Measurements from ENCODE around the gene BICD1.

BICD1 gene

GRCh38 chr12:32198555-32198954, 91.9 kb downstream of the BICD1 start:
- TF ChIP-seq, protein P1, sequence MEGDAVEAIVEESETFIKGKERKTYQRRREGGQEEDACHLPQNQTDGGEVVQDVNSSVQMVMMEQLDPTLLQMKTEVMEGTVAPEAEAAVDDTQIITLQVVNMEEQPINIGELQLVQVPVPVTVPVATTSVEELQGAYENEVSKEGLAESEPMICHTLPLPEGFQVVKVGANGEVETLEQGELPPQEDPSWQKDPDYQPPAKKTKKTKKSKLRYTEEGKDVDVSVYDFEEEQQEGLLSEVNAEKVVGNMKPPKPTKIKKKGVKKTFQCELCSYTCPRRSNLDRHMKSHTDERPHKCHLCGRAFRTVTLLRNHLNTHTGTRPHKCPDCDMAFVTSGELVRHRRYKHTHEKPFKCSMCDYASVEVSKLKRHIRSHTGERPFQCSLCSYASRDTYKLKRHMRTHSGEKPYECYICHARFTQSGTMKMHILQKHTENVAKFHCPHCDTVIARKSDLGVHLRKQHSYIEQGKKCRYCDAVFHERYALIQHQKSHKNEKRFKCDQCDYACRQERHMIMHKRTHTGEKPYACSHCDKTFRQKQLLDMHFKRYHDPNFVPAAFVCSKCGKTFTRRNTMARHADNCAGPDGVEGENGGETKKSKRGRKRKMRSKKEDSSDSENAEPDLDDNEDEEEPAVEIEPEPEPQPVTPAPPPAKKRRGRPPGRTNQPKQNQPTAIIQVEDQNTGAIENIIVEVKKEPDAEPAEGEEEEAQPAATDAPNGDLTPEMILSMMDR (IDR thresholded peaks at IDR 0.05; ENCODE audit: low read length, missing control alignments), result no peak
- DNase-seq (ENCODE audit: low read depth), result peak; percentile 39
- no peak overlapping the region for H3K4me3 ChIP-seq (replicated peaks; ENCODE audit: low read depth, low read length)

GRCh38 chr12:32201096-32201495, 94.4 kb downstream of the BICD1 start:
- TF ChIP-seq, protein P1 (IDR thresholded peaks at IDR 0.05; ENCODE audit: low read length, missing control alignments), result no peak
- no peak overlapping the region for H3K4me3 ChIP-seq (replicated peaks; ENCODE audit: low read depth, low read length)
- DNase-seq (ENCODE audit: low read depth), result no peak

DNA sequence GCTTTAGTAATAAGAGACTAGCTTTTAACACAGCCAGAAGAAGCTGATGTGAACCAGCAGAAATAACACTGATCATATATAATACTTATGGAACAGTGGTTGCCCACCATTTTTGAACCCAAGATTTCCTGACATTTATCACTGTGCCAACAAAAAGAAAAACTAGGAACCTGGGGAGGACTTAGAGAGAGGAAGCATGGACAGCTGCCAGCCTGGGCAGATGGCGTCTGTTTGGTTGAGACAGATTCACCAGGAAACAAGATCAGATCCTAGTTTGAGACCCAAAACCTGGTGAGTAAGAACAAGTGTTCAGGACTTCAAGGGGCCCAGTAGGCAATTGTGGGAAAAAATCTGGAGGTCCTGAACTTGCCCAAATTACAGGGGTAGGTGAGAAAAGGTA, 95.3 kb downstream of the BICD1 start:
- DNase-seq (ENCODE audit: low read depth), result no peak
- TF ChIP-seq, protein P1 (IDR thresholded peaks at IDR 0.05; ENCODE audit: low read length, missing control alignments), result no peak
- H3K4me3 ChIP-seq (replicated peaks; ENCODE audit: low read depth, low read length), result no peak overlapping the region

GRCh38 chr12:32205731-32206130, 99.1 kb downstream of the BICD1 start:
- no peak for DNase-seq (ENCODE audit: low read depth)
- TF ChIP-seq, protein P1 (IDR thresholded peaks at IDR 0.05; ENCODE audit: low read length, missing control alignments), result no peak

GRCh38 chr12:32208355-32208754, 101.7 kb downstream of the BICD1 start:
- TF ChIP-seq, protein P1 (IDR thresholded peaks at IDR 0.05; ENCODE audit: low read length, missing control alignments), result no peak
- no peak overlapping the region for H3K4me3 ChIP-seq (replicated peaks; ENCODE audit: low read depth, low read length)
- DNase-seq (ENCODE audit: low read depth), result no peak

More at GRCh38 chr12:32205731-32206130, 99.1 kb downstream of the BICD1 start:
- no peak overlapping the region for H3K4me3 ChIP-seq (replicated peaks; ENCODE audit: low read depth, low read length)

DNA sequence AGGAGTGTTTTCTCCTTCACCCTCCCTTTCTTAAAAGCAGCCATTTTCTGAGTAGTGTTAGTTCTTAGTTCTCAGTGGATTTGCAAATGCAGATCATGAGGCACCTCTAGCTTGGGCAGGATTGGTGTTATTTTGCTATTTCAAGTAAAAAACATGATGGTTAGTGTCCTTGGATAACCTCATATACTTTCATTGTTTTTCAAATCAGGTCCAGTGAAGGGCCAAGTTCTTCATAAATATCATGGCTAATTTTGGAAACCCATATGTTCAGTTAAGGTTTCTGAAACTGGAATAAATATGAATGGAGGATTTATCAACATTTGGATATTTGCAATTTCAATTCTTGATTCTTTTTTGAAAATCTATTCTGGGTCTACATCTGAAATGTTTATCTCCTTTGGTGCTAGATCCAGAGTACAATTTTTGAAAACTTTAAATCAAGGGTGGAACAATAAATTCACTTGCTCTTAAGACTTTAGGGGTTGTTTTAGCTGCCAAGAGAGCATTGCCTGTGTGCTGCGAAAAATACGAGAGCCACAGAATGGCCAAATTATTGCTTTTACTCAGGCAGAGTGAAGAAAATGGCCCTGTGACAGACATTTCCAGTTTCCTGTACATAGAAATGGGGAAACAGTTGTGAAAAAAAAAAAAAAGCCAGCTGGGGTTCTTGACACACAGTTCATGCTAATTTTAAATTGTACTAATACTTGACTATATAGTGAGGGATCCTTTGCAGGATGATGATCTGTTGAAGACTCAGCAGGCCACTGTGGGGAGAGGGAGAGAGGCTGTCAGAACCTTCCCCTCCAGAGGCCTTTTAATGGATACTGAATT, 104.6 kb downstream of the BICD1 start:
- no peak overlapping the region for H3K4me3 ChIP-seq (replicated peaks; ENCODE audit: low read depth, low read length)
- TF ChIP-seq, protein P1 (IDR thresholded peaks at IDR 0.05; ENCODE audit: low read length, missing control alignments), result no peak

GRCh38 chr12:32211900-32212156, 105.2 kb downstream of the BICD1 start:
- TF ChIP-seq, protein P1 (IDR thresholded peaks at IDR 0.05; ENCODE audit: low read length, missing control alignments), result no peak
- DNase-seq (ENCODE audit: low read depth), result no peak
- no peak overlapping the region for H3K4me3 ChIP-seq (replicated peaks; ENCODE audit: low read depth, low read length)

More for the DNA sequence above, 104.6 kb downstream of the BICD1 start:
- no peak for DNase-seq (ENCODE audit: low read depth)

Data from fibroblast of pulmonary artery (primary cell).